ENCODE measurements around the gene MMP26.
"Not testable (repeated sequence)": the region's sequence is repeated elsewhere in the genome, so short reads cannot be mapped to it uniquely, and the experiment has no call there.

MMP26 gene

DNA sequence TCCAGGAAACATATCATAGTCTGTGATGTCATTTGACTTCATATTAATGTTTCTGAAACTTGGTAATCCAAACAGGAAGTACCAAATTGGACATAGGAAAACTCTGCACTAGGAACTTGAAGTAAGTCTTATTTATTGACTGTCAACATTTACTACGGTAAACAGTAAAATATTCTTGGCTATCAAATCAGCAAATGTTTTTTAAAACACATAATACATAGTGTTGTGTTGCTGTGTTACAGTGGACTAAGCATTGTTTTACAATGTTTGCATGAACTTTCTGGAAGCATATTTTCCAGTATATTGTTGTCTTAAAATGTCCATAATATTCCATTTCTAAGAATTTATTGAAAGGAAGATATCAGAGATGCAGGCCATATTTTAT is 4.2 kb upstream of the MMP26 start:
- TF ChIP-seq POLR2AphosphoS5 (IDR thresholded peaks at IDR 0.05; ENCODE audit: borderline replicate concordance, low read depth, low read length) (no peak), FOXP2 (optimal IDR thresholded peaks at IDR 0.05; ENCODE audit: control extremely low read depth, extremely low read length, insufficient read depth) (no peak), EZH2 (IDR thresholded peaks at IDR 0.05) (no peak)
- H3K9ac ChIP-seq (ENCODE audit: insufficient read length), result no peak overlapping the region
- H3K9me3 ChIP-seq (ENCODE audit: low read depth, low read length), result no peaks in the 10 kb centered on the region
- no peaks in the 10 kb centered on the region for H3K36me3 ChIP-seq (ENCODE audit: insufficient read depth, low read length)
- no peak overlapping the region for H3K27ac ChIP-seq
- no peak overlapping the region for H3K4me3 ChIP-seq
- no peak for DNase-seq (ENCODE audit: low read depth, low spot score)

- no peak overlapping the region for H3K9ac ChIP-seq (ENCODE audit: insufficient read length)
- TF ChIP-seq POLR2AphosphoS5 (IDR thresholded peaks at IDR 0.05; ENCODE audit: borderline replicate concordance, low read depth, low read length), result no peak
- H3K4me3 ChIP-seq, result no peak overlapping the region
- H3K36me3 ChIP-seq (ENCODE audit: insufficient read depth, low read length), result no peaks in the 10 kb centered on the region
- no peak overlapping the region for H3K27ac ChIP-seq
- H3K9me3 ChIP-seq (ENCODE audit: low read depth, low read length), result no peaks in the 10 kb centered on the region
- no peak for DNase-seq (ENCODE audit: low read depth, low spot score)
Observed at GRCh38 chr11:4704790-4705334, 278 bp downstream of the MMP26 start.

DNA sequence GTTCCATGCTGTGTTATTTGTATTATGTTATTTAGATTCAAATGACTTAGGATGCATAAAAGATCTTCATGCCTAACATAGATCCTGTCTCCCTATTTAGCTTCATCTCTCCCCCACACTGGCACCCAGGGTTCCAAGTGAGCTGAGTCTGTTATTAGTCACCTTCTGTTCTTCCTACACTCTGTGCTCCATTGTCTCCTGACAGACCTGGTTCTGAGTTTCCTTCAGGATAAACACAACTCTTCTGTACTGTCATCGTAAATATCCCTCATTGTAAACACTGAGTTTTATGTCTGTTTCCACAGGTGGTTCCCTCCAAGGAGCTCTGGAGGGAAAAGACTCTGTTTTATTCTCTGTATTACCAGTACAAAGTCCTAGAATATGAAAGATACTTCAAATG is 8.7 kb downstream of the MMP26 start:
- no peak overlapping the region for H3K9ac ChIP-seq (ENCODE audit: insufficient read length)
- DNase-seq (ENCODE audit: low read depth, low spot score), result no peak

GRCh38 chr11:4714300-4714699 is 9.7 kb downstream of the MMP26 start:
- Histone ChIP-seq H3K36me3 (ENCODE audit: insufficient read depth, low read length) (no peaks in the 10 kb centered on the region), H3K9me3 (ENCODE audit: low read depth, low read length) (no peaks in the 10 kb centered on the region), H3K27ac (no peak overlapping the region), H3K4me3 (no peak overlapping the region), H3K9ac (ENCODE audit: insufficient read length) (no peak overlapping the region)
- no peak for TF ChIP-seq EZH2 (IDR thresholded peaks at IDR 0.05)
- no peak for TF ChIP-seq POLR2AphosphoS5 (IDR thresholded peaks at IDR 0.05; ENCODE audit: borderline replicate concordance, low read depth, low read length)
- TF ChIP-seq FOXP2 (optimal IDR thresholded peaks at IDR 0.05; ENCODE audit: control extremely low read depth, extremely low read length, insufficient read depth), result no peak
- no peak for DNase-seq (ENCODE audit: low read depth, low spot score)

More for the DNA sequence above, 8.7 kb downstream of the MMP26 start:
- Histone ChIP-seq H3K36me3 (ENCODE audit: insufficient read depth, low read length) (no peaks in the 10 kb centered on the region), H3K9me3 (ENCODE audit: low read depth, low read length) (no peaks in the 10 kb centered on the region), H3K4me3 (no peak overlapping the region), H3K27ac (no peak overlapping the region)
- TF ChIP-seq POLR2AphosphoS5 (IDR thresholded peaks at IDR 0.05; ENCODE audit: borderline replicate concordance, low read depth, low read length), result no peak

GRCh38 chr11:4722616-4723534 is 18.3 kb downstream of the MMP26 start:
- not testable (repeated sequence) for H3K4me3 ChIP-seq; H3K36me3 ChIP-seq (ENCODE audit: insufficient read depth, low read length); H3K9ac ChIP-seq (ENCODE audit: insufficient read length); H3K27ac ChIP-seq; DNase-seq (ENCODE audit: low read depth, low spot score); H3K9me3 ChIP-seq (ENCODE audit: low read depth, low read length)

DNA sequence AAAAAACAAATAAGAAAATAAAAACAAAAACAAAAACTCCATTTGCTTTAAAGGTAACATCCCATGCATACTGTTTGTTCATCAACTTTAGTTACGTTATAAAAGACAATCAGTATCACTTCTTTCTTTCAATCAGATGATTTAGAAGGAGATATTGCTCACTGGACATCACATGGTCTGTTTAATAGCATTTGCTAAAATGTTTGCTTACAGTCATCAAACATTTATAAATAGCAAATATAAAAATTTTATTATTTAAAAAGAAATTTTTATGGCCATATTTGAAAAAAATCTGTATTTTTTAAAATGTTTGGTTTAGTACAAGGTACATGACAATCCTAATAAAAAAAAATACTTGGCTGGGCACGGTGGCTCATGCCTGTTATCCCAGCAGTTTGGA is 22.6 kb downstream of the MMP26 start:
- H3K27ac ChIP-seq, result no peak overlapping the region

GRCh38 chr11:4740735-4741134 is 36.2 kb downstream of the MMP26 start:
- Histone ChIP-seq H3K36me3 (ENCODE audit: insufficient read depth, low read length) (no peaks in the 10 kb centered on the region), H3K27ac (no peak overlapping the region), H3K9ac (ENCODE audit: insufficient read length) (no peak overlapping the region), H3K4me3 (no peak overlapping the region), H3K9me3 (ENCODE audit: low read depth, low read length) (no peaks in the 10 kb centered on the region)
- DNase-seq (ENCODE audit: low read depth, low spot score), result no peak
- TF ChIP-seq POLR2AphosphoS5 (IDR thresholded peaks at IDR 0.05; ENCODE audit: borderline replicate concordance, low read depth, low read length) (no peak), EZH2 (IDR thresholded peaks at IDR 0.05) (no peak), FOXP2 (optimal IDR thresholded peaks at IDR 0.05; ENCODE audit: control extremely low read depth, extremely low read length, insufficient read depth) (no peak)

More for the DNA sequence above, 22.6 kb downstream of the MMP26 start:
- Histone ChIP-seq H3K4me3 (no peak overlapping the region), H3K9me3 (ENCODE audit: low read depth, low read length) (no peaks in the 10 kb centered on the region), H3K9ac (ENCODE audit: insufficient read length) (no peak overlapping the region), H3K36me3 (ENCODE audit: insufficient read depth, low read length) (no peaks in the 10 kb centered on the region)
- TF ChIP-seq FOXP2 (optimal IDR thresholded peaks at IDR 0.05; ENCODE audit: control extremely low read depth, extremely low read length, insufficient read depth), result no peak
- no peak for TF ChIP-seq EZH2 (IDR thresholded peaks at IDR 0.05)
- TF ChIP-seq POLR2AphosphoS5 (IDR thresholded peaks at IDR 0.05; ENCODE audit: borderline replicate concordance, low read depth, low read length), result no peak
- no peak for DNase-seq (ENCODE audit: low read depth, low spot score)

GRCh38 chr11:4748438-4748837 is 43.9 kb downstream of the MMP26 start:
- no peak for TF ChIP-seq POLR2AphosphoS5 (IDR thresholded peaks at IDR 0.05; ENCODE audit: borderline replicate concordance, low read depth, low read length)
- TF ChIP-seq FOXP2 (optimal IDR thresholded peaks at IDR 0.05; ENCODE audit: control extremely low read depth, extremely low read length, insufficient read depth), result no peak
- TF ChIP-seq EZH2 (IDR thresholded peaks at IDR 0.05), result no peak
- Histone ChIP-seq H3K9me3 (ENCODE audit: low read depth, low read length) (no peaks in the 10 kb centered on the region), H3K36me3 (ENCODE audit: insufficient read depth, low read length) (no peaks in the 10 kb centered on the region), H3K27ac (no peak overlapping the region), H3K4me3 (no peak overlapping the region), H3K9ac (ENCODE audit: insufficient read length) (no peak overlapping the region)
- no peak for DNase-seq (ENCODE audit: low read depth, low spot score)

GRCh38 chr11:4751201-4751600 is 46.6 kb downstream of the MMP26 start:
- H3K4me3 ChIP-seq, result no peak overlapping the region
- H3K27ac ChIP-seq, result no peak overlapping the region
- TF ChIP-seq FOXP2 (optimal IDR thresholded peaks at IDR 0.05; ENCODE audit: control extremely low read depth, extremely low read length, insufficient read depth) (no peak), POLR2AphosphoS5 (IDR thresholded peaks at IDR 0.05; ENCODE audit: borderline replicate concordance, low read depth, low read length) (no peak)
- no peak overlapping the region for H3K9ac ChIP-seq (ENCODE audit: insufficient read length)
- DNase-seq (ENCODE audit: low read depth, low spot score), result no peak
- no peaks in the 10 kb centered on the region for H3K36me3 ChIP-seq (ENCODE audit: insufficient read depth, low read length)
- H3K9me3 ChIP-seq (ENCODE audit: low read depth, low read length), result no peaks in the 10 kb centered on the region

Measured in SK-N-MC (cell line).